ENCODE results near the gene KAZN.

DNA sequence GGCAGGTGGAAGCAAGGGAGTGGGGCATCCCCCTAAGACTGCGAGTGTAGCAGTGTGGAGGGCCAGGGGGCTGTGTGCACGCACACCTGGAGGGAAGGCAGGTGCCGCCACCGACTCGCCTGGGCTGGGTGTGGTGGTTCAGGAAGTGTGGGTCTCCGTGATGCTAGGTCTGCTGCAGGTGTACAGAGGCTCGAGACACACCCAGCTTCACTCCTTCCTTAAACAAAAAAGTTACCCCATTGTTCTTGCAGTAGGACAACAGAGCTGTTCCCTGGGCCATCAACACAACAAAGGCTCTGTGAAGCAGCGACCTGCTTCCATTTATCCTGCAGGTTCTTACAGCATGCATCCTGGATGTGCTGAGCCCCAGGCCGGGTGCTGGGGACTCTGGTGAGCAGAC, 454.7 kb downstream of the KAZN start:
- TF ChIP-seq CTCF (IDR thresholded peaks at IDR 0.05; ENCODE audit: low read depth, low read length, poor library complexity, severe bottlenecking), result no peak
- TF ChIP-seq EZH2phosphoT487 (IDR thresholded peaks at IDR 0.05; ENCODE audit: borderline replicate concordance, low read length), result no peak
